Activated T-cell treated with anti-CD3 and anti-CD28 coated beads for 24 hours (primary cell): ENCODE measurements around the gene FGD3.

Experiments used
- DNase-seq: peaks from one replicate; pipeline ENCODE4 v3.0.0-alpha.2; 2020; ENCODE audit warnings: low read depth

Gene FGD3

GRCh38 chr9:93052791-93053540, 105.6 kb downstream of the FGD3 start:
- no peak for DNase-seq

- no peak for DNase-seq
Measured at GRCh38 chr9:93053781-93054331, 106.5 kb downstream of the FGD3 start.

GRCh38 chr9:93054758-93055704, 107.7 kb downstream of the FGD3 start:
- DNase-seq = no peak

- no peak for DNase-seq
Measured at GRCh38 chr9:93057042-93057702, 109.8 kb downstream of the FGD3 start.

- DNase-seq = no peak
Measured at GRCh38 chr9:93057703-93058354, 110.5 kb downstream of the FGD3 start.

- peak; percentile 54 for DNase-seq
Measured at GRCh38 chr9:93058355-93059010, 111.2 kb downstream of the FGD3 start, which contains the start of gene SUSD3. TSS of gene SUSD3 (plus strand) at chr9:93058701. CDS start at chr9:93058743, 42 bp downstream.

GRCh38 chr9:93059011-93059714, 111.8 kb downstream of the FGD3 start:
- no peak for DNase-seq

- DNase-seq = no peak
Measured at GRCh38 chr9:93059715-93060578, 112.6 kb downstream of the FGD3 start.

- no peak for DNase-seq
Measured at GRCh38 chr9:93060746-93061259, 113.5 kb downstream of the FGD3 start.

- DNase-seq = no peak
Measured at GRCh38 chr9:93061260-93061751, 114.0 kb downstream of the FGD3 start.

GRCh38 chr9:93061791-93062763, 114.8 kb downstream of the FGD3 start:
- DNase-seq = no peak

GRCh38 chr9:93064392-93065134, 117.2 kb downstream of the FGD3 start:
- DNase-seq = peak; percentile 79

GRCh38 chr9:93065135-93065720, 117.9 kb downstream of the FGD3 start:
- DNase-seq = no peak

GRCh38 chr9:93066978-93067603, 119.8 kb downstream of the FGD3 start:
- DNase-seq = no peak

GRCh38 chr9:93068956-93069355, 121.6 kb downstream of the FGD3 start:
- DNase-seq = no peak

- no peak for DNase-seq
Measured at GRCh38 chr9:93071464-93071863, 124.1 kb downstream of the FGD3 start.
